WTC11 (cell line): ENCODE results near the gene TRIM2. TPM values are rescaled to one million over a fixed set of nuclear protein-coding genes. Genes with fewer than 3 reads are reported as not detected.

ENCODE experiments used
- ATAC-seq: fragments of 200-7000 bp; cut with Tn5 transposase; 2 replicates; pipeline ENCODE4 v1.10.0; 2021; ENCODE audit warnings: mild to moderate bottlenecking, moderate library complexity
- CTCF ChIA-PET: fragments of 300-600 bp; sonication (Branson Sonifier 250); formaldehyde crosslinking; loops from one replicate; lab custom pipeline; 2021; ENCODE audit warnings: antibody characterized with exemption; lab: Charles Lee
- POLR2A ChIA-PET: fragments of 350-600 bp; sonication (Branson Sonifier 250); formaldehyde crosslinking; loops from one replicate; lab custom pipeline; 2021; ENCODE audit warnings: antibody characterized with exemption; lab: Charles Lee
- DNase-seq: peaks from one replicate; pipeline ENCODE4 v3.0.0; 2021; ENCODE audit warnings: low spot score
- H3K27ac Mint-ChIP-seq: 2 replicates; pipeline ENCODE4 v1.8.0; 2021; ENCODE audit warnings: mixed read lengths
- H3K27me3 Mint-ChIP-seq: 2 replicates; pipeline ENCODE4 v1.8.0; 2021; ENCODE audit warnings: low read depth, mild to moderate bottlenecking, moderate library complexity, mixed read lengths
- H3K36me3 Mint-ChIP-seq: 2 replicates; pipeline ENCODE4 v1.8.0; 2021; ENCODE audit warnings: mixed read lengths
- H3K4me1 Mint-ChIP-seq: 2 replicates; pipeline ENCODE4 v1.8.0; 2022; ENCODE audit warnings: mixed read lengths
- H3K4me3 Mint-ChIP-seq: 2 replicates; pipeline ENCODE4 v1.8.0; 2021; ENCODE audit warnings: mild to moderate bottlenecking, moderate library complexity, mixed read lengths
- H3K9me3 Mint-ChIP-seq: 2 replicates; pipeline ENCODE4 v1.8.0; 2021; ENCODE audit warnings: mixed read lengths
- CREB1 ChIP-seq: sonication (generic); formaldehyde crosslinking; IDR thresholded peaks from 2 replicates; pipeline ENCODE4 v1.8.0; 2023; ENCODE audit warnings: mild to moderate bottlenecking, missing genetic modification reagents
- CTCF ChIP-seq: fragments of 200-600 bp; IDR thresholded peaks from 2 replicates; pipeline ENCODE4 v1.8.0; 2022; ENCODE audit warnings: antibody characterized with exemption
- FOXP1 ChIP-seq: sonication (generic); formaldehyde crosslinking; IDR thresholded peaks from 2 replicates; pipeline ENCODE4 v1.8.0; 2022; ENCODE audit warnings: missing genetic modification reagents, mild to moderate bottlenecking, moderate library complexity, borderline replicate concordance
- GTF2I ChIP-seq: fragments of 250-450 bp; sonication (Bioruptor Pico); conservative IDR thresholded peaks from 2 replicates; pipeline ENCODE4 v1.4.0; 2021; ENCODE audit warnings: mild to moderate bottlenecking
- IRF1 ChIP-seq: sonication (generic); formaldehyde crosslinking; IDR thresholded peaks from 2 replicates; pipeline ENCODE4 v1.8.0; 2023; ENCODE audit warnings: missing genetic modification reagents
- IRF2 ChIP-seq: sonication (generic); formaldehyde crosslinking; IDR thresholded peaks from 2 replicates; pipeline ENCODE4 v1.8.0; 2022; ENCODE audit warnings: low read depth, missing genetic modification reagents, borderline replicate concordance
- PRRX2 ChIP-seq: fragments of 250-450 bp; sonication (Bioruptor Pico); IDR thresholded peaks from 2 replicates; pipeline ENCODE4 v1.8.0; 2021; ENCODE audit warnings: mild to moderate bottlenecking
- RELA ChIP-seq: sonication (generic); formaldehyde crosslinking; IDR thresholded peaks from 2 replicates; pipeline ENCODE4 v1.8.1; 2022; ENCODE audit warnings: missing genetic modification reagents, mild to moderate bottlenecking, borderline replicate concordance
- SP1 ChIP-seq: sonication (generic); formaldehyde crosslinking; conservative IDR thresholded peaks from 2 replicates; pipeline ENCODE4 v1.8.1; 2022; ENCODE audit warnings: missing genetic modification reagents
- TP53 ChIP-seq: sonication (generic); formaldehyde crosslinking; IDR thresholded peaks from 2 replicates; pipeline ENCODE4 v1.8.1; 2023; ENCODE audit warnings: mild to moderate bottlenecking, missing genetic modification reagents
- ZNF121 ChIP-seq: sonication (generic); formaldehyde crosslinking; IDR thresholded peaks from 2 replicates; pipeline ENCODE4 v1.8.0; 2023; ENCODE audit warnings: missing genetic modification reagents
- ZNF423 ChIP-seq: fragments of 250-450 bp; sonication (Bioruptor Pico); IDR thresholded peaks from 2 replicates; pipeline ENCODE4 v2.1.2; 2022; ENCODE audit warnings: mild to moderate bottlenecking, moderate library complexity
- ZNF425 ChIP-seq: fragments of 250-450 bp; sonication (Bioruptor Pico); conservative IDR thresholded peaks from 2 replicates; pipeline ENCODE4 v1.9.0; 2021; ENCODE audit warnings: mild to moderate bottlenecking
- ZSCAN18 ChIP-seq: fragments of 250-450 bp; sonication (Bioruptor Pico); IDR thresholded peaks from 2 replicates; pipeline ENCODE4 v2.1.2; 2022; ENCODE audit warnings: mild to moderate bottlenecking, moderate library complexity
- total RNA-seq: library from RNA; stranded (reverse); gene quantifications from 3 replicates; pipeline ENCODE4 v1.2.3, GENCODE V29; 2021
- TF ChIP-seq, protein P1 (sequence below): sonication (generic); formaldehyde crosslinking; IDR thresholded peaks from 2 replicates; pipeline ENCODE4 v1.8.1; 2022; ENCODE audit warnings: low read depth, mild to moderate bottlenecking, moderate library complexity, missing genetic modification reagents, borderline replicate concordance
- TF ChIP-seq, protein P2 (sequence below): sonication (generic); formaldehyde crosslinking; IDR thresholded peaks from 2 replicates; pipeline ENCODE4 v1.8.0; 2022; ENCODE audit warnings: mild to moderate bottlenecking, missing genetic modification reagents
- TF ChIP-seq, protein P3 (sequence below): sonication (generic); formaldehyde crosslinking; conservative IDR thresholded peaks from 2 replicates; pipeline ENCODE4 v1.8.1; 2023; ENCODE audit warnings: mild to moderate bottlenecking, low read depth, missing genetic modification reagents, moderate library complexity

Gene TRIM2
- total RNA-seq, 1 experiment from 2014 or later: 54.5 TPM

DNA sequence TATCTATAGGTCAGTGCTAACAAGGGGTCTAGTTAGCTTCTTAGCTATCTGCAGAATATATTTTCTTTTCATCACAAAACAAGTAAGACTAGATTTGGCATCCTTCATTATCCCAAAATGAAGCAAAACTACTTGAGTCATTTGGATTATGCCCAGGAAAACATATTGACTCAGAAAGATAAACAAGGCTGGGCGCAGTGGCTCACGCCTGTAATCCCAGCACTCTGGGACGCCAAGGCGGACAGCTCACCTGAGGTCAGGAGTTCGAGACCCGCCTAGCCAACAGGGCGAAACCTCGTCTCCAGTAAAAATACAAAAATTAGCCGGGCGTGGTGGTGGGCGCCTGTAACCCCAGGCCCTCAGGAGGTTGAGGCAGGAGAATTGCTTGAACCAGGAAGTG lies 122.3 kb downstream of the TRIM2 start:
- no peaks in the 10 kb centered on the region for H3K27me3 Mint-ChIP-seq
- DNase-seq (no peak), ATAC-seq (no peak)
- TF ChIP-seq IRF2 (CRISPR knock-in tag): no peak
- no peak for TF ChIP-seq SP1 (CRISPR knock-in tag)
- no peak for TF ChIP-seq CTCF
- no peak for TF ChIP-seq FOXP1 (CRISPR knock-in tag)
- TF ChIP-seq IRF1 (CRISPR knock-in tag): no peak
- TF ChIP-seq ZSCAN18 (CRISPR knock-in tag): no peak
- TF ChIP-seq, protein P1, sequence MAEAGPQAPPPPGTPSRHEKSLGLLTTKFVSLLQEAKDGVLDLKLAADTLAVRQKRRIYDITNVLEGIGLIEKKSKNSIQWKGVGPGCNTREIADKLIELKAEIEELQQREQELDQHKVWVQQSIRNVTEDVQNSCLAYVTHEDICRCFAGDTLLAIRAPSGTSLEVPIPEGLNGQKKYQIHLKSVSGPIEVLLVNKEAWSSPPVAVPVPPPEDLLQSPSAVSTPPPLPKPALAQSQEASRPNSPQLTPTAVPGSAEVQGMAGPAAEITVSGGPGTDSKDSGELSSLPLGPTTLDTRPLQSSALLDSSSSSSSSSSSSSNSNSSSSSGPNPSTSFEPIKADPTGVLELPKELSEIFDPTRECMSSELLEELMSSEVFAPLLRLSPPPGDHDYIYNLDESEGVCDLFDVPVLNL (CRISPR knock-in tag): no peak
- TF ChIP-seq PRRX2: no peak
- TF ChIP-seq, protein P2, sequence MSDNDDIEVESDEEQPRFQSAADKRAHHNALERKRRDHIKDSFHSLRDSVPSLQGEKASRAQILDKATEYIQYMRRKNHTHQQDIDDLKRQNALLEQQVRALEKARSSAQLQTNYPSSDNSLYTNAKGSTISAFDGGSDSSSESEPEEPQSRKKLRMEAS: no peak
- no peak for TF ChIP-seq TP53 (CRISPR knock-in tag)
- TF ChIP-seq ZNF425: no peak
- TF ChIP-seq, protein P3, sequence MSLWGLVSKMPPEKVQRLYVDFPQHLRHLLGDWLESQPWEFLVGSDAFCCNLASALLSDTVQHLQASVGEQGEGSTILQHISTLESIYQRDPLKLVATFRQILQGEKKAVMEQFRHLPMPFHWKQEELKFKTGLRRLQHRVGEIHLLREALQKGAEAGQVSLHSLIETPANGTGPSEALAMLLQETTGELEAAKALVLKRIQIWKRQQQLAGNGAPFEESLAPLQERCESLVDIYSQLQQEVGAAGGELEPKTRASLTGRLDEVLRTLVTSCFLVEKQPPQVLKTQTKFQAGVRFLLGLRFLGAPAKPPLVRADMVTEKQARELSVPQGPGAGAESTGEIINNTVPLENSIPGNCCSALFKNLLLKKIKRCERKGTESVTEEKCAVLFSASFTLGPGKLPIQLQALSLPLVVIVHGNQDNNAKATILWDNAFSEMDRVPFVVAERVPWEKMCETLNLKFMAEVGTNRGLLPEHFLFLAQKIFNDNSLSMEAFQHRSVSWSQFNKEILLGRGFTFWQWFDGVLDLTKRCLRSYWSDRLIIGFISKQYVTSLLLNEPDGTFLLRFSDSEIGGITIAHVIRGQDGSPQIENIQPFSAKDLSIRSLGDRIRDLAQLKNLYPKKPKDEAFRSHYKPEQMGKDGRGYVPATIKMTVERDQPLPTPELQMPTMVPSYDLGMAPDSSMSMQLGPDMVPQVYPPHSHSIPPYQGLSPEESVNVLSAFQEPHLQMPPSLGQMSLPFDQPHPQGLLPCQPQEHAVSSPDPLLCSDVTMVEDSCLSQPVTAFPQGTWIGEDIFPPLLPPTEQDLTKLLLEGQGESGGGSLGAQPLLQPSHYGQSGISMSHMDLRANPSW (CRISPR knock-in tag): no peak
- TF ChIP-seq ZNF423 (CRISPR knock-in tag): no peak
- H3K4me1 Mint-ChIP-seq: peaks cover 15% of the 10 kb centered on the region
- CTCF ChIA-PET: no interaction called here
- no peak overlapping the region for H3K27ac Mint-ChIP-seq
- no peak overlapping the region for H3K4me3 Mint-ChIP-seq
- H3K9me3 Mint-ChIP-seq: no peaks in the 10 kb centered on the region
- POLR2A ChIA-PET: no interaction called here
- no peaks in the 10 kb centered on the region; the same call in 1 of the 2 replicates for H3K36me3 Mint-ChIP-seq

DNA sequence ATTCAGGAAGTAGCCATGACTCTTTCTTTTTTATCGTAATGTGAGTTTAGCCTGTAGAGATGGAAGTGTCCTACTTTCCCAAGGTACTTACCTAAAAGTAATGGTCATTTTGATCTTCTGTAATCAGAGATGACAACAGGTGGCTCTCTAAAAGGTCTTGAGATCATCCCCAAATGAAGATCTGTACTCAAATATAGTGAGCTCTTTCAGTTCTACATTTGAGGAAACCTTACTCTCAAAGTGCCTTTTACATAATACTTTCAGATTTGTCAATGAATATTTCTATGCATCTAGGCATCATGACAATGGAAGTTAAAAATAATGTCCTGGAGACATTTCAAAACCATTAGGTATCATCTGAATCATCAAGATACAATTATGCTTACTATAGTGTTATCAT lies 123.0 kb downstream of the TRIM2 start:
- Mint-ChIP-seq H3K4me3 (no peak overlapping the region), H3K27ac (no peak overlapping the region), H3K9me3 (no peaks in the 10 kb centered on the region), H3K27me3 (no peaks in the 10 kb centered on the region), H3K4me1 (peaks cover 15% of the 10 kb centered on the region), H3K36me3 (peaks cover 3% of the 10 kb centered on the region; the same call in 1 of the 2 replicates)
- POLR2A ChIA-PET: no interaction called here
- DNase-seq: no peak
- ATAC-seq: no peak
- CTCF ChIA-PET: no interaction called here
- TF ChIP-seq CREB1 (CRISPR knock-in tag) (no peak), IRF1 (CRISPR knock-in tag) (no peak), GTF2I (CRISPR knock-in tag) (no peak), RELA (CRISPR knock-in tag) (no peak), ZNF121 (no peak)
- TF ChIP-seq, protein P3 (CRISPR knock-in tag): no peak
- TF ChIP-seq, protein P2: no peak
